WTC11 (cell line): ENCODE data around the gene FRMD4B. TPM values are rescaled to one million over a fixed set of nuclear protein-coding genes. Genes with fewer than 3 reads are reported as not detected.

ENCODE experiments used
- ATAC-seq: fragments of 200-7000 bp; cut with Tn5 transposase; 2 replicates; pipeline ENCODE4 v1.10.0; 2021; ENCODE audit warnings: mild to moderate bottlenecking, moderate library complexity
- CTCF ChIA-PET: fragments of 300-600 bp; sonication (Branson Sonifier 250); formaldehyde crosslinking; loops from one replicate; lab custom pipeline; 2021; ENCODE audit warnings: antibody characterized with exemption; lab: Charles Lee
- POLR2A ChIA-PET: fragments of 350-600 bp; sonication (Branson Sonifier 250); formaldehyde crosslinking; loops from one replicate; lab custom pipeline; 2021; ENCODE audit warnings: antibody characterized with exemption; lab: Charles Lee
- DNase-seq: peaks from one replicate; pipeline ENCODE4 v3.0.0; 2021; ENCODE audit warnings: low spot score
- H3K27ac Mint-ChIP-seq: 2 replicates; pipeline ENCODE4 v1.8.0; 2021; ENCODE audit warnings: mixed read lengths
- H3K27me3 Mint-ChIP-seq: 2 replicates; pipeline ENCODE4 v1.8.0; 2021; ENCODE audit warnings: low read depth, mild to moderate bottlenecking, moderate library complexity, mixed read lengths
- H3K36me3 Mint-ChIP-seq: 2 replicates; pipeline ENCODE4 v1.8.0; 2021; ENCODE audit warnings: mixed read lengths
- H3K4me1 Mint-ChIP-seq: 2 replicates; pipeline ENCODE4 v1.8.0; 2022; ENCODE audit warnings: mixed read lengths
- H3K4me3 Mint-ChIP-seq: 2 replicates; pipeline ENCODE4 v1.8.0; 2021; ENCODE audit warnings: mild to moderate bottlenecking, moderate library complexity, mixed read lengths
- H3K9me3 Mint-ChIP-seq: 2 replicates; pipeline ENCODE4 v1.8.0; 2021; ENCODE audit warnings: mixed read lengths
- AR ChIP-seq: fragments of 250-450 bp; sonication (Bioruptor Pico); IDR thresholded peaks from 2 replicates; pipeline ENCODE4 v1.9.0; 2021; ENCODE audit warnings: mild to moderate bottlenecking
- ATF1 ChIP-seq: sonication (generic); formaldehyde crosslinking; IDR thresholded peaks from 2 replicates; pipeline ENCODE4 v1.8.1; 2023; ENCODE audit warnings: mild to moderate bottlenecking, moderate library complexity, missing genetic modification reagents
- E2F4 ChIP-seq: sonication (generic); formaldehyde crosslinking; IDR thresholded peaks from 2 replicates; pipeline ENCODE4 v1.8.1; 2022; ENCODE audit warnings: low read depth, mild to moderate bottlenecking, moderate library complexity, missing genetic modification reagents, borderline replicate concordance
- FOXK1 ChIP-seq: sonication (generic); formaldehyde crosslinking; IDR thresholded peaks from 2 replicates; pipeline ENCODE4 v1.8.0; 2022; ENCODE audit warnings: mild to moderate bottlenecking, moderate library complexity, missing genetic modification reagents
- GABPB1 ChIP-seq: sonication (generic); formaldehyde crosslinking; IDR thresholded peaks from 2 replicates; pipeline ENCODE4 v1.8.1; 2023; ENCODE audit warnings: mild to moderate bottlenecking, missing genetic modification reagents
- HMGA2 ChIP-seq: fragments of 250-450 bp; sonication (Bioruptor Pico); IDR thresholded peaks from 2 replicates; pipeline ENCODE4 v1.4.0; 2021; ENCODE audit warnings: mild to moderate bottlenecking, moderate library complexity
- IRF1 ChIP-seq: sonication (generic); formaldehyde crosslinking; IDR thresholded peaks from 2 replicates; pipeline ENCODE4 v1.8.0; 2023; ENCODE audit warnings: missing genetic modification reagents
- MLX ChIP-seq: sonication (generic); formaldehyde crosslinking; IDR thresholded peaks from 2 replicates; pipeline ENCODE4 v1.8.1; 2023; ENCODE audit warnings: mild to moderate bottlenecking, missing genetic modification reagents, moderate library complexity
- NFATC4 ChIP-seq: fragments of 250-450 bp; sonication (Bioruptor Pico); IDR thresholded peaks from 2 replicates; pipeline ENCODE4 v1.9.0; 2021; ENCODE audit warnings: mild to moderate bottlenecking
- PRRX2 ChIP-seq: fragments of 250-450 bp; sonication (Bioruptor Pico); IDR thresholded peaks from 2 replicates; pipeline ENCODE4 v1.8.0; 2021; ENCODE audit warnings: mild to moderate bottlenecking
- TCF7 ChIP-seq: sonication (generic); formaldehyde crosslinking; IDR thresholded peaks from 2 replicates; pipeline ENCODE4 v1.8.0; 2022; ENCODE audit warnings: mild to moderate bottlenecking, low read depth, missing genetic modification reagents, moderate library complexity
- TEAD1 ChIP-seq: sonication (generic); formaldehyde crosslinking; IDR thresholded peaks from 2 replicates; pipeline ENCODE4 v1.8.0; 2022; ENCODE audit warnings: mild to moderate bottlenecking, missing genetic modification reagents
- ZBTB43 ChIP-seq: sonication (generic); formaldehyde crosslinking; IDR thresholded peaks from 2 replicates; pipeline ENCODE4 v1.8.1; 2023; ENCODE audit warnings: mild to moderate bottlenecking, missing genetic modification reagents
- ZNF121 ChIP-seq: sonication (generic); formaldehyde crosslinking; IDR thresholded peaks from 2 replicates; pipeline ENCODE4 v1.8.0; 2023; ENCODE audit warnings: missing genetic modification reagents
- ZNF219 ChIP-seq: sonication (generic); formaldehyde crosslinking; IDR thresholded peaks from 2 replicates; pipeline ENCODE4 v1.8.0; 2023; ENCODE audit warnings: missing genetic modification reagents, mild to moderate bottlenecking, borderline replicate concordance
- ZNF281 ChIP-seq: sonication (generic); formaldehyde crosslinking; IDR thresholded peaks from 2 replicates; pipeline ENCODE4 v1.8.0; 2023; ENCODE audit warnings: mild to moderate bottlenecking, missing genetic modification reagents
- ZNF396 ChIP-seq: fragments of 250-450 bp; sonication (Bioruptor Pico); IDR thresholded peaks from 2 replicates; pipeline ENCODE4 v1.8.0; 2021; ENCODE audit warnings: mild to moderate bottlenecking, moderate library complexity, borderline replicate concordance
- ZNF423 ChIP-seq: fragments of 250-450 bp; sonication (Bioruptor Pico); IDR thresholded peaks from 2 replicates; pipeline ENCODE4 v2.1.2; 2022; ENCODE audit warnings: mild to moderate bottlenecking, moderate library complexity
- ZNF425 ChIP-seq: fragments of 250-450 bp; sonication (Bioruptor Pico); conservative IDR thresholded peaks from 2 replicates; pipeline ENCODE4 v1.9.0; 2021; ENCODE audit warnings: mild to moderate bottlenecking
- ZNF512 ChIP-seq: sonication (generic); formaldehyde crosslinking; IDR thresholded peaks from 2 replicates; pipeline ENCODE4 v1.8.1; 2022; ENCODE audit warnings: missing genetic modification reagents, borderline replicate concordance
- total RNA-seq: library from RNA; stranded (reverse); gene quantifications from 3 replicates; pipeline ENCODE4 v1.2.3, GENCODE V29; 2021

FRMD4B gene
- total RNA-seq, 1 experiment from 2014 or later = 6.7 TPM

GRCh38 chr3:69318410-69318809, 67.5 kb downstream of the FRMD4B start:
- CTCF ChIA-PET = interaction anchor here (1.8 kb wide), 1 partner anchor 12 kb away, joined by 4 read pairs; no protein-coding TSS in a partner anchor

GRCh38 chr3:69313251-69313650, 72.6 kb downstream of the FRMD4B start:
- ChIA-PET CTCF (interaction anchor here (0.9 to 1.1 kb wide), 2 partner anchors 127 to 192 kb away, joined by 3 read pairs; no protein-coding TSS in a partner anchor), POLR2A (no interaction called here)
- Mint-ChIP-seq H3K27me3 (no peaks in the 10 kb centered on the region), H3K36me3 (no peaks in the 10 kb centered on the region), H3K4me3 (no peak overlapping the region), H3K27ac (no peak overlapping the region), H3K9me3 (no peaks in the 10 kb centered on the region), H3K4me1 (no peaks in the 10 kb centered on the region)
- DNase-seq (no peak), ATAC-seq (no peak)
- TF ChIP-seq GABPB1 (CRISPR knock-in tag) (no peak), HMGA2 (CRISPR knock-in tag) (no peak), NFATC4 (CRISPR knock-in tag) (no peak), FOXK1 (CRISPR knock-in tag) (no peak), PRRX2 (CRISPR knock-in tag) (no peak), MLX (CRISPR knock-in tag) (no peak), IRF1 (CRISPR knock-in tag) (no peak), ZNF425 (no peak), ATF1 (CRISPR knock-in tag) (no peak), TEAD1 (CRISPR knock-in tag) (no peak), ZBTB43 (no peak), AR (CRISPR knock-in tag) (no peak), ZNF512 (CRISPR knock-in tag) (no peak)

More at GRCh38 chr3:69318410-69318809, 67.5 kb downstream of the FRMD4B start:
- Mint-ChIP-seq H3K4me3 (no peak overlapping the region), H3K9me3 (no peaks in the 10 kb centered on the region), H3K4me1 (peaks cover 8% of the 10 kb centered on the region; the same call in 1 of the 2 replicates), H3K27me3 (no peaks in the 10 kb centered on the region), H3K36me3 (no peaks in the 10 kb centered on the region), H3K27ac (no peak overlapping the region)
- TF ChIP-seq ZNF396 (CRISPR knock-in tag) = no peak
- no peak for TF ChIP-seq ZNF219 (CRISPR knock-in tag)
- no peak for TF ChIP-seq ZNF423 (CRISPR knock-in tag)
- TF ChIP-seq HMGA2 (CRISPR knock-in tag) = no peak
- TF ChIP-seq ZNF121 (CRISPR knock-in tag) = no peak
- no peak for TF ChIP-seq ZNF281 (CRISPR knock-in tag)
- TF ChIP-seq TCF7 (CRISPR knock-in tag) = no peak
- TF ChIP-seq E2F4 = no peak
- POLR2A ChIA-PET = no interaction called here
- DNase-seq (no peak), ATAC-seq (no peak)
